Vagina (tissue), 2 donors: ENCODE results near the gene PJA2.
"Not testable (repeated sequence)": the region's sequence is repeated elsewhere in the genome, so short reads cannot be mapped to it uniquely, and the experiment has no call there.

Experiments used
- CTCF ChIP-seq, 3 experiments: fragments of 450-650 bp in 2 of 3; fragments of 200-600 bp in 1 of 3; sonication (generic) in 1 of 3; IDR thresholded peaks; one replicate each; pipeline ENCODE4 v1.5.1; 2017 to 2019; ENCODE audit warnings: antibody characterized with exemption in 3 of 3, mild to moderate bottlenecking in 2 of 3, moderate library complexity in 2 of 3
- POLR2A ChIP-seq, 2 donors: fragments of 450-650 bp; IDR thresholded peaks; one replicate each; pipeline ENCODE4 v1.6.1; 2017; ENCODE audit warnings: antibody characterized with exemption in 2 of 2, mild to moderate bottlenecking in 2 of 2, moderate library complexity in 2 of 2
- POLR2AphosphoS5 ChIP-seq, 2 donors: sonication (generic); formaldehyde crosslinking; IDR thresholded peaks; one replicate each; pipeline ENCODE4 v1.9.0; 2017; ENCODE audit warnings: antibody characterized with exemption in 2 of 2, mild to moderate bottlenecking in 2 of 2, low read depth in 1 of 2; ENCODE audit not compliant: insufficient read depth in 1 of 2

- TF ChIP-seq POLR2A (IDR thresholded peaks at IDR 0.05); CTCF (IDR thresholded peaks at IDR 0.05); POLR2AphosphoS5 (IDR thresholded peaks at IDR 0.05; ENCODE audit: insufficient read depth in 1 of 2, low read depth in 1 of 2): not testable (repeated sequence)
Measured at GRCh38 chr5:109286628-109287027, 123.1 kb downstream of the PJA2 start.
